ENCODE measurements around the gene ACBD3. TPM values are rescaled to one million over a fixed set of nuclear protein-coding genes. Genes with fewer than 3 reads are reported as not detected.

ACBD3 gene
- total RNA-seq, 2 experiments from 2014 or later, result 26.5 to 28.3 TPM

- Mint-ChIP-seq H3K36me3 (ENCODE audit: low read depth) (no peaks in the 10 kb centered on the region), H3K4me1 (ENCODE audit: low read depth) (no peaks in the 10 kb centered on the region), H3K4me3 (no peak overlapping the region), H3K27me3 (no peaks in the 10 kb centered on the region), H3K9me3 (no peaks in the 10 kb centered on the region), H3K27ac (no peak overlapping the region)
- intact Hi-C loops (cut with DNase I, micrococcal nuclease), result no loop called here
- ChIA-PET POLR2A (interaction anchor here (1.4 kb wide), 1 partner anchor 275 kb away, joined by 4 read pairs; the partner anchor contains the start of gene PARP1), CTCF (no interaction called here)
- TF ChIP-seq CTCF (IDR thresholded peaks at IDR 0.05), result no peak
- Histone ChIP-seq H3K4me3 (ENCODE audit: low read length) (no peak overlapping the region), H3K36me3 (ENCODE audit: insufficient read depth, low read length) (no peaks in the 10 kb centered on the region), H3K27ac (ENCODE audit: low read depth in 1 of 2, low read length in 2 of 2) (no peak overlapping the region), H3K9me3 (ENCODE audit: control insufficient read depth in 1 of 2, insufficient read depth in 1 of 2, low read length in 2 of 2) (no peaks in the 10 kb centered on the region), H3K27me3 (ENCODE audit: control insufficient read depth in 1 of 2, insufficient read depth in 2 of 2, low read length in 2 of 2) (no peaks in the 10 kb centered on the region), H3K4me1 (ENCODE audit: insufficient read depth, low read length) (no peaks in the 10 kb centered on the region)
- ATAC-seq (ENCODE audit: poor library complexity) (no peak), DNase-seq (no peak)
Measured at GRCh38 chr1:226133504-226134123, 52.9 kb downstream of the ACBD3 start.

GRCh38 chr1:226132728-226133503 is 53.6 kb downstream of the ACBD3 start:
- Mint-ChIP-seq H3K9me3 (no peaks in the 10 kb centered on the region), H3K27ac (no peak overlapping the region), H3K4me3 (no peak overlapping the region), H3K27me3 (no peaks in the 10 kb centered on the region), H3K4me1 (ENCODE audit: low read depth) (peaks cover under 1% of the 10 kb centered on the region), H3K36me3 (ENCODE audit: low read depth) (no peaks in the 10 kb centered on the region)
- H3K4me1 ChIP-seq (ENCODE audit: insufficient read depth, low read length), result peaks cover 6% of the 10 kb centered on the region
- CTCF ChIA-PET, result no interaction called here
- DNase-seq (no peak), ATAC-seq (ENCODE audit: poor library complexity) (no peak)
- no peak overlapping the region for H3K27ac ChIP-seq (ENCODE audit: low read depth in 1 of 2, low read length in 2 of 2)
- no peaks in the 10 kb centered on the region for H3K36me3 ChIP-seq (ENCODE audit: insufficient read depth, low read length)
- TF ChIP-seq CTCF (IDR thresholded peaks at IDR 0.05), result no peak
- no peaks in the 10 kb centered on the region for H3K27me3 ChIP-seq (ENCODE audit: control insufficient read depth in 1 of 2, insufficient read depth in 2 of 2, low read length in 2 of 2)
- no peaks in the 10 kb centered on the region for H3K9me3 ChIP-seq (ENCODE audit: control insufficient read depth in 1 of 2, insufficient read depth in 1 of 2, low read length in 2 of 2)
- H3K4me3 ChIP-seq (ENCODE audit: low read length), result no peak overlapping the region
- POLR2A ChIA-PET, result interaction anchor here (1.4 kb wide), 1 partner anchor 275 kb away, joined by 4 read pairs; the partner anchor contains the start of gene PARP1
- intact Hi-C loops (cut with DNase I, micrococcal nuclease), result no loop called here

- H3K36me3 ChIP-seq (ENCODE audit: insufficient read depth, low read length), result no peaks in the 10 kb centered on the region
- no peaks in the 10 kb centered on the region for H3K9me3 Mint-ChIP-seq
- no peak for DNase-seq
- intact Hi-C loops (cut with DNase I, micrococcal nuclease), result no loop called here
- H3K4me3 Mint-ChIP-seq, result no peak overlapping the region
- H3K4me1 ChIP-seq (ENCODE audit: insufficient read depth, low read length), result peaks cover 16% of the 10 kb centered on the region
- H3K27ac Mint-ChIP-seq, result no peak overlapping the region
- no peak overlapping the region for H3K27ac ChIP-seq (ENCODE audit: low read depth in 1 of 2, low read length in 2 of 2)
- TF ChIP-seq CTCF (IDR thresholded peaks at IDR 0.05), result no peak
- ChIA-PET CTCF (no interaction called here), POLR2A (interaction anchor here (0.7 kb wide), 1 partner anchor 9 kb away, joined by 4 read pairs; no protein-coding TSS in a partner anchor)
- no peak overlapping the region for H3K4me3 ChIP-seq (ENCODE audit: low read length)
- peaks cover 9% of the 10 kb centered on the region for H3K4me1 Mint-ChIP-seq (ENCODE audit: low read depth)
- H3K27me3 Mint-ChIP-seq, result no peaks in the 10 kb centered on the region
- no peaks in the 10 kb centered on the region for H3K36me3 Mint-ChIP-seq (ENCODE audit: low read depth)
- no peaks in the 10 kb centered on the region for H3K27me3 ChIP-seq (ENCODE audit: control insufficient read depth in 1 of 2, insufficient read depth in 2 of 2, low read length in 2 of 2)
- H3K9me3 ChIP-seq (ENCODE audit: control insufficient read depth in 1 of 2, insufficient read depth in 1 of 2, low read length in 2 of 2), result no peaks in the 10 kb centered on the region
- ATAC-seq (ENCODE audit: poor library complexity), result no peak
Measured at GRCh38 chr1:226131639-226132038, 54.9 kb downstream of the ACBD3 start.

All from CD4-positive, alpha-beta T cell (primary cell).